GM21528 (cell line): ENCODE data around the gene C1orf122.
A peak's percentile ranks its signal among the peaks of the same experiment; 100 is the strongest.
"Not testable (repeated sequence)": the region's sequence is repeated elsewhere in the genome, so short reads cannot be mapped to it uniquely, and the experiment has no call there.

Experiments
- ATAC-seq: cut with Tn5 transposase; IDR thresholded peaks from one replicate; pipeline ENCODE4 v1.9.1; 2021; ENCODE audit warnings: mild to moderate bottlenecking, moderate library complexity; ENCODE audit not compliant: unreplicated experiment, low FRiP score

The C1orf122 gene

GRCh38 chr1:37807555-37808368 lies at the start of gene C1orf122, which contains the start of gene YRDC:
Gene C1orf122, plus strand, starts transcription at chr1:37807790. Its CDS starts 615 bp downstream, at chr1:37808405.
Gene YRDC, minus strand, starts transcription at chr1:37808208. Its CDS starts 28 bp downstream, at chr1:37808180.
- peak; percentile 89 for ATAC-seq

- ATAC-seq = no peak
These were observed 48.1 kb upstream of the C1orf122 start for GRCh38 chr1:37759451-37759850.

- ATAC-seq = no peak
These were observed 46.0 kb upstream of the C1orf122 start for GRCh38 chr1:37761416-37762095.

GRCh38 chr1:37762516-37762915 lies 45.1 kb upstream of the C1orf122 start:
- ATAC-seq = no peak

DNA sequence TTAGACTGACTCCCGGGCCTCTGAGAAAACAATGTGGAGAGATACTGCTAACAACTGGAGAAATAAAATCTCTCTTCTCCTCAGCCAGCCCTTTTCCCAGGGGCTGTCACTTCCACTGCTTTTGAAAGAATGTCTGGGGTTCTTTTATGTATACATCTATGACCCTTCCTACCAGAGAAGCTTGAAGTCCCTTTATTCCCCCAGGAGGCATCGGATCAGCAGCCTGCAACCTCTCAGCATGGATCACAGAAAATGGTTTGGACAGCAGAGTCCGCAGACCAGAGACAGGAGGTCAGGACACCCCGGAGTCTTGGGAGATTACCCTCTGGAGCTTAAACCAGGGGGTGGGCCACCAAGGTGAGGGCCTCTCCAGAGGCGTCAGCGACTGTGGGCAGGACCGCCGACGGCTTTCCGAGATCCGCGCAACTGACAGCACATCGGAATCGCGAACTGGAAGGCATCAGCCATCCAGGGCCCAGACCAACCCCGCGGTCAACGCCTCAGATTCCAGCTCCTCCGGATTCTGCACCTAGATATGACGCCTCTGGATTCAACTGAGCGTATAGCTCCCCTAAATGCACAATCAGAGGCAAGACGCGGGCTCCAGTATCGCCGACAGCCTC lies 43.7 kb upstream of the C1orf122 start:
- ATAC-seq = no peak

DNA sequence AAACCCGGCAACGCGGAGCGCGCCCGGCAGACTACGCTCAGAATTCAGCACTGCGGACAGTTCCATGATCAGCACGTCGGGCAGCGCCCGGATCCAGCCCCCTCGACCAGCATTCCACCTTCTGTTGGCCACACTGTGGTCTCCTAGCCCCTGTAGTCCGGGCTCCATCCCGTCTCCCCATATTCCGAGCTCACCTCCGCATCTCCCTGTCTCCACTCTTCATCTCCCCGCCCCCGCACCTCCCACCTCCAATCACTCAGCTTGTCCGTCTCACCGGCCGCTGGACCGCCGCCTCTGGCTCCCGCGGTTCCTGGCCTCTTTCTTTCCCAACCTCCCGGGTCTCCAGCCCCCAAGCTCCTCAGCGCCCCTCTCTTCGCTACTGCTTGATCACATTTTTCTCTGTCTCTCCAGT lies 43.2 kb upstream of the C1orf122 start:
- ATAC-seq = no peak

DNA sequence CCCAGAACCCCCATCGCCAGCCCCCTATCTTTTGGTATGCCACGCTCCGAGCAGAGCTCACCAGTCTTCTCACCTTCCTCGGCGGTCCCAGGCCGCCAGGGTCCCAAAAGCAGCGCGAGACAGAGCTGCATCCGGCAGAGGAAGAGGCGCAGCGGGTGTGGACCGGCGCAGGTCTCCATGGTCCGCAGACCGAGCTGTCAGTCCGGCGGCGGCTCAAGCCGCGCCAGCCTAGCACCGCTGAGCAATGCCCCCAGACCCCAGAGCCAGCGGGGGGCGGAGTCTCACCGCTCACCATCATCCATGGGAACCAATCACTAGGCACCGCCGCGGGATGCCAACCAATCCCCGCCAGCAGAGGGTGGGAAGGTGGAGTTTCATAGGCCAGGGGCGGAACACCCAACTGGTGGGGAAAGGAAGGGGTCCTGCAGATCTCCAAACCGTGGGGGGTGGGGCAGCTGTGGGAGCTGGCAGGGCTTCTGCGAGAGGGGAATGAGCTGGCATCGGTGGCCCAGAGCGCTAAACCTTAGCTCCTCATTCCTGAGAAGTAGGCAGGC lies 42.6 kb upstream of the C1orf122 start, which contains the start of gene EPHA10:
Gene EPHA10 (minus strand): TSS at position 233 of the 554 bp plus-strand sequence. CDS start 54 bp downstream, at position 179.
- ATAC-seq = no peak

DNA sequence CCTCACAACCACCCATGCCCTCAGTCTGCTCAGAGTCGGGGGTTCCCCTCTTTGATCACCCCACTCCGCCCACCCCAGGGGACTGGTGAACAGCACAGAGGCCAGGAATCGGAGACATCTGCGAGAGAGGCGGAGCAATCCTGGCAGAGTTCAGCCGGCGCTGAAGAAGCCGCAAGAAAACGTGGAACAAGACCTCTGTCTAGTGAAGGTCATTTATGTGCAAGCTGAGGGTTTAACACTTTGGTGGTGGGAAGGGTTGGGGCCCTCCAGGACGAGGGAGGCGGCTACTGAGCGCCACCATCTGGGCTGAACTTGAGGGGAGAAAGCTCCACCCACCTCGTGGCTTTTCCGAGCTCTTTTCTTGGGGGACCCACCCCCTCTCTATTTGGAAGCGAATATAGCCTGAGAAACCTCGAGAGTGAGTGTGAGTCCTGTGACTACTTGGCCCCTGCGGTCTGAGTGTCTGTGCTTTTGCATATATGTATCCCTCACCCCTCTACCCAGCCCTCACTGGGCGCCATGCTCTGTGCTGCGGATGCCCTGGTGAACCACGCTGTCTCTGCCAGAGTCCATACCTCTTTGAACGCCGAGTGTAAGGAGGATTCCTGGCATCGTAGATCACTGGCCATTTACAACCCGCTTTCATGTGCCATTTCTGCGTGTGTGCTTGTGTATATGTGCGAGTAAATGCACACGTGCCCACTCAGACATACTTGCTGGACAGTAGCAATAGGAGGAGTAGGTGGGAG lies 41.5 kb upstream of the C1orf122 start:
- no peak for ATAC-seq

DNA sequence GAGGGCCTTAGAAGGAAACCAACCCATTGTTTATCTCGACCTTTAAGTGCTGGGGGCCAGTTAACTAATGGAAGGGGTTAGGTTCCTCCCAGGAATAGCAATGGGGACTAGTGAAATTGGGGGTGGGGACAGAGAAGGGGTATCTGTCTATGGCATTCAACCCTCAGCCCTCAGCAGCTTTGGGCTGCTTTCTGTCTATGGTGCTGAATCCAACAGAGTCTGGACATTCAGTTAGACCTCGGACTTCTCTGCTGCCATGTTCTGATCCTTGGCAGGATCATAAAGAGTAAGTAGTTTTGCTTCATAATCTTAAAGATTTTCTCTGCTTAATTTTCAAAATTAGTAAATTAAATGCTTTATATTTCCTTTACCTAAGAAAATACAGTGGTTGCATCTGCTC lies 40.1 kb upstream of the C1orf122 start:
- ATAC-seq = no peak

- ATAC-seq = not testable (repeated sequence)
These were observed 36.1 kb upstream of the C1orf122 start for GRCh38 chr1:37771440-37771839.

GRCh38 chr1:37776946-37777516 lies 30.6 kb upstream of the C1orf122 start:
- no peak for ATAC-seq

DNA sequence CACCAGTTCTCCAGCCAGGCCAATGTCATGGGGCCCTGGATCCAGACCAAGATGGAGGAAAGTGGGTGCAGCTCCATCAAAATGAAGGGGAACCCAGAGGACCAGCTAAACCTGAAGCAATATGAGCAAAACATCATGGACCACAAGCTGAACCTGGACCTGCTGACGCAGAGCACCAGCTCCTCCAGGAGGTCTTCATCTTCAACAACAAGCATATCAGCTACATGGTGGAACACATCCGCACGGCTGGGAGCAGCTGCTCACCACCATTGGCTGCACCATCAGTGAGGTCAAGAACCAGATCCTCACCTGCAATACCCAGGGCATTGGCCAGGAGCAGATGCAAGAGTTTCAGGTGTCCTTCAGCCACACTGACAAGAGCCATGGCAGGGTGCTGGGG lies 28.9 kb upstream of the C1orf122 start:
- no peak for ATAC-seq

- ATAC-seq = no peak
These were observed 25.1 kb upstream of the C1orf122 start for GRCh38 chr1:37782491-37782890.

DNA sequence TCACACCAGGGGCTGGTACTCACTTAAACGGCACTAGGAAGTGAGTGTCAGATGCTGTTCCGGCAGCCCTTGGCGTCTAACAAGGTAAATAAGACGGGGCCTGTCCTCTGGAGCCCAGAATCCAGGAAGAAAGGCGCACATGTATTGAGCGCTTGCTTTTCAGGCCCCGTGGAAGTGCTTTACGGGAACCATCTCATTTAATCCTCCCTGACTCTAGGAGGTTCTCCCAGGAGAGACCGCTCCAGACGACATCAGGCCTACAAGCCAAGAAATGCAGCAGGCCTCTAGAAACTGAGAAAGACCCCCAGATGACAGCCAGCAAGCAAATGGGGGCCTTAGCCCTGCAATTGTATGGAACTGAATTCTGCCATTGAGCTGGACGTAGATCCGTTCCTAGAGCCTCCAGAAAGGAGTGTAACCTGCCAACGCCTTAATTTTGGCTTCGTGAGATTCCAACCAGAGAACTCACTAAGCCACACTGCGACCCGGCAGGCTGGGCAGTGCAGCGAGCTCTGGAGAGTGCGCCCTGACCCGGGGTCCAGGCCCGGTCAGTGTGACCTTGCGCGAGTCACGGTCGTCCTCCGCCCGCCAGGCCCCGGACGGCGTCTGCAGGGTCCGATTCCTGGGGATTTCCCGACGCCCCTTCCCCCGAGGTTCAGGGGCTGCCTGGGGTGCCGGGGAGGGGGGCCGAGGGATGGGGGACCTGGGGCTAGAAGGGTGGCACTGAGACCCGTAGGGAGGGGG lies 14.5 kb upstream of the C1orf122 start:
- ATAC-seq = no peak

DNA sequence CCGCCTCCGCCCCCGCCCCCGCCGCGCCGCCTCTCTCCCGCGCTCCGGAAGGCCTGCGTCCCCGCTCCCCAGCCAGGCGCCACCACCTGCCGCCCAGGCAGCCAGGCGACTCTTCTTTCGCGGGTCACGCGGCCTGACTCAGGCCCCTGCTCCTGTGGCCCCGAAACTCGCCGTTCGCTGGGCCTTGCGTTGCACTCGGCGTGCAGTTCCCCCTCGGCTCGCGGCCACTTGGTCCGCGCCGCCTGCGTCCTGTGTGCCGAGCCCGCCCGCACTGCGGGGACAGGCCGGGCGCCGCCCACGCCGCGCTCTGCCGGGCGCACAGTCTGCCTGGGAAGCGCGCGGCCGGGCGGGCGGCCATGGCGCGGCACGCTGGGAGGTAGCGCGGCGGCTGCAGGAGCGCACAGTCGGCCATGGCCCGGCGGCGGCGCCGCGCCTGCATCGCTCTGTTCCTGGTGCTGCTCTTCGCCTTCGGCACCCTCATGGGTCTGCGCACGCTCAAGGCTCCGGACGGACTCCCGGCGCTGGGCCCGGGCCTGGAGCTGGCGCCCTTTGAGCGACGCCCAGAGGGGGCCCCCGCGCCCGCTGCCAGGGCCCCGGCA lies 13.7 kb upstream of the C1orf122 start, which contains the start of gene MANEAL:
Gene MANEAL (plus strand): TSS at position 75 of the 599 bp plus-strand sequence. CDS start 336 bp downstream, at position 411.
- ATAC-seq = no peak

DNA sequence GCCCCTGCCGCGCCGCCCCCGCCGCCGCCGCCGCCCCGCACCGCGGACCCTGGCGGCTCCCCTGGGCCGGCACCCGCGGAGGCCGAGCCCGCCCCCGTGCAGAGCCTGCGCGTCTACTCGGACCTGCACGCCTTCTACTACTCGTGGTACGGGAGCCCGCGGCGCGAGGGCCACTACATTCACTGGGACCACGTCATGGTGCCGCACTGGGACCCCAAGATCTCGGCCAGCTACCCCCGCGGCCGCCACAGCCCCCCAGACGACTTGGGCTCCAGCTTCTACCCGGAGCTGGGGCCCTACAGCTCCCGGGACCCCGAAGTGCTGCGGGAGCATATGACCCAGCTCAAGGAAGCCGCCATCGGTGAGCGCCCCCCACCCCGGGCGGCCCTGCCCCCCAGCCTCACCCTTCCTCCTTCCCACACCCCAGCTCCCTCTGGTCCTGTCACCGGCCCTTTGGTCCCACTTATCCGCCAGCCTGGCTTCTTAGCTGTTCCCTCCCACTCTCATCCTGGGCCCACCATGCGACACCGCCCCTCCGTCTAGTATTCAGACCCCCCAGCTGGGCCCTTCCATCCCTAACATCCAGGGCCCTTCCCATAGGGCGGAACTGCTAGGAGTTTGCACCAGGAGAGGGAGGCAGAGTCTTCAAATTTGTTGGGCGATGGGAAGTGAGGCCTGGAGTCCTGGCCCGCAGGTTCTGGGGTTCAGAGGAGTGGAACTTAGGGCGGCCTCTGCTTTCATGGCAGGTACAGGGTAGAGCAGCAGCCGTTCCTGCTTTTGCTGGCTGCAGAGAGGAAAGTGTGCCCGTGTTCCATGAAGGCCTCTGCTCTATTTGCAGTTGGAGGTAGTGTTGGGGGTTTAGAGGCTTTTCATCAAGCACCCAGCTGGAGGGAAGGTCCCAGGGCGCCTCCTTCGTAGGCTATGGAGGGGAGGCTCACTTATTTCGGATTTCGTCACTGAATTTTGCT lies 12.9 kb upstream of the C1orf122 start:
- no peak for ATAC-seq

DNA sequence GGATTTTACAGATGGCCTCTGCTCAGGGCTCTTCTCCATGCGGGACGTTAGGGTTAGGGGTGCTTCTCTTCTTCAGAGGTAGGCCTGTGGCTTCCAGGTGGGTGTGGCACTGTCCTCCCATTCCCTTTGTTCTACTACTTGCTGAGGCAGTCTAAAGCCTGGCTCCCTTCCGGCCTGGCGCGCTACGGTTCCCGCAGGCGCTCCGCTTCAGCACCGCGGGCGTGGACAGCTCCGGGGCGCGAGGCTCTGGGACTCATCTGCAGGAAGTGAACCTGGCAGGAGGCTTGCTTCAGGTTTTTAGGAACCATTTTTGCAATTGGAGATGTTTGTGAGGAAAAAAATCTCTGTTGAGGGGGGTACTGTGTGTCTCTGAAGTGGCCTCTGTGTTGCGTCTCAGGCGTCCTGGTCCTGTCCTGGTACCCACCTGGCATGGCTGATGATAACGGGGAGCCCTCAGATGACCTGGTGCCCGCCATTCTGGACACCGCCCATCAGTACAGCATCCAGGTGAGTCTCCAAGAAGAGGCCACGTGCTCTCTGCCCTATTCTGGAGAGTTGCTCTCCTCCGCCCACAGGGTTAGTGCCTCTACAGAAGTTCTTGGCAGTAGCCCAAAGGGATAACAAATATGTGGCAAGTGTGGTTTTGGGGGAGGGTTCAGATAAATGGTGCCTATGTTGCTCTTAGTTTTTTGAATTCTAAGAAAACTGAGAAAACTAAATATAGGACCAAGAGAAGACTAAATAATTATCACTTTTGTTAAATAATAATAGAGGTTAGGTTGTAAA lies 12.1 kb upstream of the C1orf122 start:
- ATAC-seq = no peak
